NCI-H1048 (cell line): Measurements from ENCODE around the gene KLHL25.

Experiments used
- DNase-seq: peaks from one replicate; lab custom pipeline; 2025; lab: John Stamatoyannopoulos, UW

KLHL25 gene

GRCh38 chr15:85716261-85716660, 78.5 kb downstream of the KLHL25 start:
- DNase-seq: no peak

- DNase-seq: no peak
Observed at GRCh38 chr15:85711580-85712192, 83.0 kb downstream of the KLHL25 start.

- DNase-seq: no peak
Observed at GRCh38 chr15:85710340-85710842, 84.3 kb downstream of the KLHL25 start.
